HepG2 (cell line): ENCODE data around the gene TRNP1.

Experiments used
- NFYB ChIP-seq: sonication (generic); formaldehyde crosslinking; IDR thresholded peaks from 2 replicates; pipeline ENCODE4 v1.4.0; 2020; ENCODE audit warnings: missing genetic modification reagents
- TF ChIP-seq, protein P1 (sequence below): sonication (generic); formaldehyde crosslinking; IDR thresholded peaks from 2 replicates; pipeline ENCODE4 v1.5.0; 2020; ENCODE audit warnings: mild to moderate bottlenecking, missing genetic modification reagents, moderate library complexity

GRCh38 chr1:27011058-27011764 lies 17.7 kb downstream of the TRNP1 start:
- TF ChIP-seq, protein P1, sequence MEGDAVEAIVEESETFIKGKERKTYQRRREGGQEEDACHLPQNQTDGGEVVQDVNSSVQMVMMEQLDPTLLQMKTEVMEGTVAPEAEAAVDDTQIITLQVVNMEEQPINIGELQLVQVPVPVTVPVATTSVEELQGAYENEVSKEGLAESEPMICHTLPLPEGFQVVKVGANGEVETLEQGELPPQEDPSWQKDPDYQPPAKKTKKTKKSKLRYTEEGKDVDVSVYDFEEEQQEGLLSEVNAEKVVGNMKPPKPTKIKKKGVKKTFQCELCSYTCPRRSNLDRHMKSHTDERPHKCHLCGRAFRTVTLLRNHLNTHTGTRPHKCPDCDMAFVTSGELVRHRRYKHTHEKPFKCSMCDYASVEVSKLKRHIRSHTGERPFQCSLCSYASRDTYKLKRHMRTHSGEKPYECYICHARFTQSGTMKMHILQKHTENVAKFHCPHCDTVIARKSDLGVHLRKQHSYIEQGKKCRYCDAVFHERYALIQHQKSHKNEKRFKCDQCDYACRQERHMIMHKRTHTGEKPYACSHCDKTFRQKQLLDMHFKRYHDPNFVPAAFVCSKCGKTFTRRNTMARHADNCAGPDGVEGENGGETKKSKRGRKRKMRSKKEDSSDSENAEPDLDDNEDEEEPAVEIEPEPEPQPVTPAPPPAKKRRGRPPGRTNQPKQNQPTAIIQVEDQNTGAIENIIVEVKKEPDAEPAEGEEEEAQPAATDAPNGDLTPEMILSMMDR: no peak
- TF ChIP-seq NFYB (CRISPR knock-in tag): no peak
